Tibial nerve (tissue), 4 donors: ENCODE data around the gene LIMS3. TPM values are rescaled to one million over a fixed set of nuclear protein-coding genes. Genes with fewer than 3 reads are reported as not detected.
"Not testable (repeated sequence)": the region's sequence is repeated elsewhere in the genome, so short reads cannot be mapped to it uniquely, and the experiment has no call there.

Experiments
- DNase-seq, 2 donors: peaks; one replicate each; pipeline ENCODE4 v3.0.0-alpha.2; 2019; ENCODE audit warnings: low spot score in 2 of 2
- H3K27ac ChIP-seq, 4 donors: fragments of 200-600 bp; sonication (generic) in 3 of 4; one replicate each; pipeline ENCODE4 v1.5.1; 2017 to 2019; ENCODE audit warnings: mild to moderate bottlenecking in 1 of 4
- H3K27me3 ChIP-seq, 2 donors: fragments of 200-600 bp; sonication (generic) in 1 of 2; one replicate each; pipeline versions ENCODE4 v1.5.1 to v1.6.0; 2017 to 2019
- H3K36me3 ChIP-seq, 3 donors: fragments of 200-600 bp; sonication (generic); one replicate each; pipeline ENCODE4 v1.5.1; 2018 to 2019
- H3K4me1 ChIP-seq, 4 donors: fragments of 200-600 bp; sonication (generic) in 3 of 4; one replicate each; pipeline ENCODE4 v1.5.1; 2017 to 2019
- H3K4me3 ChIP-seq, 4 donors: fragments of 200-600 bp; sonication (generic) in 3 of 4; one replicate each; pipeline ENCODE4 v1.5.1; 2017 to 2019; ENCODE audit warnings: mild to moderate bottlenecking in 1 of 4, moderate library complexity in 1 of 4
- H3K9me3 ChIP-seq, 4 donors: fragments of 200-600 bp; sonication (generic) in 3 of 4; one replicate each; pipeline ENCODE4 v1.5.1; 2017 to 2019
- WGBS, 2 donors: methylation state at CpG; one replicate each; pipeline ENCODE4 v1.1.5; 2018; 5-methylcytosine and 5-hydroxymethylcytosine counted together
- total RNA-seq, 4 donors: library from RNA; depleted of rRNA; stranded (reverse); fragments of >200 nt; gene quantifications; one replicate each; pipeline ENCODE4 v1.1.0, GENCODE V29; 2016

The LIMS3 gene
- 1 to 10 TPM; 2.1 to 8.5 (median 7.7) TPM for total RNA-seq

GRCh38 chr2:109898462-109899336 is at the start of gene LIMS3:
Gene LIMS3, plus strand, starts transcription at chr2:109898688. Its CDS starts 41 bp downstream, at chr2:109898729.
- not testable (repeated sequence) for H3K27ac ChIP-seq, DNase-seq, H3K9me3 ChIP-seq, H3K4me1 ChIP-seq, H3K36me3 ChIP-seq, H3K27me3 ChIP-seq, H3K4me3 ChIP-seq
- WGBS, 2 donors, result no CpG with 5 or more reads among the region's 28 CpGs

- not testable (repeated sequence) for H3K4me3 ChIP-seq, H3K27ac ChIP-seq, H3K9me3 ChIP-seq, H3K27me3 ChIP-seq, DNase-seq, H3K36me3 ChIP-seq, H3K4me1 ChIP-seq
- no CpG with 5 or more reads among the region's 8 CpGs for WGBS, 2 donors
Observed at GRCh38 chr2:109871129-109871751, 27.2 kb upstream of the LIMS3 start.

- not testable (repeated sequence) for H3K27me3 ChIP-seq, H3K36me3 ChIP-seq, H3K4me3 ChIP-seq, DNase-seq, H3K4me1 ChIP-seq, H3K9me3 ChIP-seq, H3K27ac ChIP-seq
- no CpG with 5 or more reads among the region's 3 CpGs for WGBS, 2 donors
Observed at GRCh38 chr2:109876625-109877024, 21.9 kb upstream of the LIMS3 start.

GRCh38 chr2:109882112-109882511 is 16.4 kb upstream of the LIMS3 start:
- no CpG with 5 or more reads among the region's 1 CpG for WGBS, 2 donors

GRCh38 chr2:109888414-109888813 is 10.1 kb upstream of the LIMS3 start:
- DNase-seq, H3K27ac ChIP-seq, H3K4me1 ChIP-seq, H3K36me3 ChIP-seq, H3K9me3 ChIP-seq, H3K4me3 ChIP-seq, H3K27me3 ChIP-seq: not testable (repeated sequence)
- no CpG with 5 or more reads among the region's 4 CpGs for WGBS, 2 donors

More at GRCh38 chr2:109882112-109882511, 16.4 kb upstream of the LIMS3 start:
- H3K36me3 ChIP-seq, H3K27ac ChIP-seq, H3K27me3 ChIP-seq, H3K9me3 ChIP-seq, DNase-seq, H3K4me1 ChIP-seq, H3K4me3 ChIP-seq: not testable (repeated sequence)

- H3K9me3 ChIP-seq, H3K4me3 ChIP-seq, H3K36me3 ChIP-seq, H3K4me1 ChIP-seq, H3K27me3 ChIP-seq, H3K27ac ChIP-seq, DNase-seq: not testable (repeated sequence)
- no CpG with 5 or more reads among the region's 4 CpGs for WGBS, 2 donors
Observed at GRCh38 chr2:109889909-109890308, 8.6 kb upstream of the LIMS3 start.

- WGBS, 2 donors, result no CpG with 5 or more reads among the region's 4 CpGs
- H3K27me3 ChIP-seq, H3K4me3 ChIP-seq, H3K36me3 ChIP-seq, H3K27ac ChIP-seq, H3K4me1 ChIP-seq, H3K9me3 ChIP-seq, DNase-seq: not testable (repeated sequence)
Observed at GRCh38 chr2:109891024-109891423, 7.5 kb upstream of the LIMS3 start.

GRCh38 chr2:109893736-109894135 is 4.8 kb upstream of the LIMS3 start:
- not testable (repeated sequence) for H3K27ac ChIP-seq, H3K4me3 ChIP-seq, H3K4me1 ChIP-seq, DNase-seq, H3K36me3 ChIP-seq, H3K9me3 ChIP-seq, H3K27me3 ChIP-seq
- WGBS, 2 donors, result no CpG with 5 or more reads among the region's 7 CpGs

- DNase-seq, H3K27ac ChIP-seq, H3K9me3 ChIP-seq, H3K4me3 ChIP-seq, H3K4me1 ChIP-seq, H3K36me3 ChIP-seq, H3K27me3 ChIP-seq: not testable (repeated sequence)
- no CpG with 5 or more reads among the region's 6 CpGs for WGBS, 2 donors
Observed at GRCh38 chr2:109894141-109894540, 4.3 kb upstream of the LIMS3 start.

- not testable (repeated sequence) for H3K36me3 ChIP-seq, H3K4me1 ChIP-seq, H3K27me3 ChIP-seq, H3K9me3 ChIP-seq, DNase-seq, H3K27ac ChIP-seq, H3K4me3 ChIP-seq
- WGBS, 2 donors, result no CpG with 5 or more reads among the region's 3 CpGs
Observed at GRCh38 chr2:109895090-109895869, 3.2 kb upstream of the LIMS3 start.

GRCh38 chr2:109896212-109896611 is 2.3 kb upstream of the LIMS3 start:
- WGBS, 2 donors, result no CpG with 5 or more reads among the region's 4 CpGs
- H3K27ac ChIP-seq, H3K36me3 ChIP-seq, H3K4me3 ChIP-seq, H3K4me1 ChIP-seq, H3K27me3 ChIP-seq, H3K9me3 ChIP-seq, DNase-seq: not testable (repeated sequence)

- not testable (repeated sequence) for H3K27me3 ChIP-seq, DNase-seq, H3K4me1 ChIP-seq, H3K27ac ChIP-seq, H3K9me3 ChIP-seq, H3K36me3 ChIP-seq, H3K4me3 ChIP-seq
- no CpG with 5 or more reads among the region's 8 CpGs for WGBS, 2 donors
Observed at GRCh38 chr2:109897769-109898461, 573 bp upstream of the LIMS3 start.

- DNase-seq, H3K4me3 ChIP-seq, H3K36me3 ChIP-seq, H3K9me3 ChIP-seq, H3K27ac ChIP-seq, H3K4me1 ChIP-seq, H3K27me3 ChIP-seq: not testable (repeated sequence)
- no CpG with 5 or more reads among the region's 8 CpGs for WGBS, 2 donors
Observed at GRCh38 chr2:109905796-109906195, 7.3 kb downstream of the LIMS3 start.
